ENCODE data around the gene CRYGC.

- TF ChIP-seq, protein P1, sequence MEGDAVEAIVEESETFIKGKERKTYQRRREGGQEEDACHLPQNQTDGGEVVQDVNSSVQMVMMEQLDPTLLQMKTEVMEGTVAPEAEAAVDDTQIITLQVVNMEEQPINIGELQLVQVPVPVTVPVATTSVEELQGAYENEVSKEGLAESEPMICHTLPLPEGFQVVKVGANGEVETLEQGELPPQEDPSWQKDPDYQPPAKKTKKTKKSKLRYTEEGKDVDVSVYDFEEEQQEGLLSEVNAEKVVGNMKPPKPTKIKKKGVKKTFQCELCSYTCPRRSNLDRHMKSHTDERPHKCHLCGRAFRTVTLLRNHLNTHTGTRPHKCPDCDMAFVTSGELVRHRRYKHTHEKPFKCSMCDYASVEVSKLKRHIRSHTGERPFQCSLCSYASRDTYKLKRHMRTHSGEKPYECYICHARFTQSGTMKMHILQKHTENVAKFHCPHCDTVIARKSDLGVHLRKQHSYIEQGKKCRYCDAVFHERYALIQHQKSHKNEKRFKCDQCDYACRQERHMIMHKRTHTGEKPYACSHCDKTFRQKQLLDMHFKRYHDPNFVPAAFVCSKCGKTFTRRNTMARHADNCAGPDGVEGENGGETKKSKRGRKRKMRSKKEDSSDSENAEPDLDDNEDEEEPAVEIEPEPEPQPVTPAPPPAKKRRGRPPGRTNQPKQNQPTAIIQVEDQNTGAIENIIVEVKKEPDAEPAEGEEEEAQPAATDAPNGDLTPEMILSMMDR (conservative IDR thresholded peaks at IDR 0.05) = peak; percentile 92
- TF ChIP-seq ZFX (IDR thresholded peaks at IDR 0.05) = no peak
Measured at GRCh38 chr2:208175069-208175839, 45.6 kb upstream of the CRYGC start.

Measured in C4-2B (cell line).